CD4-positive, alpha-beta T cell treated with Interleukin-4 for 1 hour (primary cell): ENCODE measurements around the gene CTSZ.
A peak's percentile ranks its signal among the peaks of the same experiment; 100 is the strongest.

Source experiments
- DNase-seq, 2 donors: peaks; one replicate each; pipeline ENCODE4 v3.0.0-alpha.2; 2020 to 2022

Gene CTSZ

GRCh38 chr20:59030911-59031563, 24.0 kb upstream of the CTSZ start:
- no peak for DNase-seq

- DNase-seq, result no peak
Observed at GRCh38 chr20:59028812-59029211, 21.8 kb upstream of the CTSZ start.

GRCh38 chr20:59027741-59028320, 20.8 kb upstream of the CTSZ start:
- DNase-seq, result no peak

- no peak for DNase-seq
Observed at GRCh38 chr20:59026904-59027740, 20.1 kb upstream of the CTSZ start.

GRCh38 chr20:59025511-59025910, 18.5 kb upstream of the CTSZ start:
- no peak for DNase-seq

GRCh38 chr20:59025086-59025485, 18.0 kb upstream of the CTSZ start:
- DNase-seq, result no peak

GRCh38 chr20:59024111-59024530, 17.1 kb upstream of the CTSZ start:
- DNase-seq, result no peak

- DNase-seq, result no peak
Observed at GRCh38 chr20:59023616-59024015, 16.6 kb upstream of the CTSZ start.

- DNase-seq, result no peak
Observed at GRCh38 chr20:59022754-59023153, 15.7 kb upstream of the CTSZ start.

GRCh38 chr20:59020938-59021551, 14.0 kb upstream of the CTSZ start:
- no peak for DNase-seq

- no peak for DNase-seq
Observed at GRCh38 chr20:59019217-59019616, 12.2 kb upstream of the CTSZ start, which contains the start of gene TUBB1. TUBB1 (plus strand) TSS chr20:59019429; CDS start chr20:59019523, 94 bp downstream.

- DNase-seq, result no peak
Observed at GRCh38 chr20:59018817-59019216, 11.8 kb upstream of the CTSZ start.

- no peak for DNase-seq
Observed at GRCh38 chr20:59017493-59018231, 10.6 kb upstream of the CTSZ start.

GRCh38 chr20:59016795-59017492, 9.9 kb upstream of the CTSZ start:
- no peak for DNase-seq

- no peak for DNase-seq
Observed at GRCh38 chr20:59015812-59016711, 9.0 kb upstream of the CTSZ start.

- DNase-seq, result no peak
Observed at GRCh38 chr20:59015411-59015810, 8.4 kb upstream of the CTSZ start.

GRCh38 chr20:59014680-59015389, 7.8 kb upstream of the CTSZ start:
- no peak for DNase-seq

- peak; percentile 30 to 42 for DNase-seq
Observed at GRCh38 chr20:59013959-59014608, 7.0 kb upstream of the CTSZ start.

GRCh38 chr20:59013031-59013951, 6.2 kb upstream of the CTSZ start:
- no peak for DNase-seq
